Naive thymus-derived CD4-positive, alpha-beta T cell (primary cell): ENCODE results near the gene SCYL1. TPM values are rescaled to one million over a fixed set of nuclear protein-coding genes. Genes with fewer than 3 reads are reported as not detected.
A peak's percentile ranks its signal among the peaks of the same experiment; 100 is the strongest.

ENCODE experiments used
- ATAC-seq: fragments of 150-1000 bp; cut with Tn5 transposase; 2 replicates; pipeline ENCODE4 v1.10.0; 2021; ENCODE audit warnings: mild to moderate bottlenecking, moderate library complexity
- CTCF ChIA-PET: fragments of 350-600 bp; sonication (Branson Sonifier 250); formaldehyde crosslinking; loops from one replicate; lab custom pipeline; 2021; ENCODE audit warnings: antibody characterized with exemption; lab: Charles Lee
- POLR2A ChIA-PET: fragments of 350-600 bp; sonication (Branson Sonifier 250); formaldehyde crosslinking; loops from one replicate; lab custom pipeline; 2021; ENCODE audit warnings: antibody characterized with exemption, inconsistent platforms; lab: Charles Lee
- DNase-seq, 9 donors: peaks; one replicate each; pipeline versions ENCODE4 v3.0.0 to v3.0.0-alpha.2; 2020 to 2022; ENCODE audit warnings: mixed read lengths in 1 of 9
- H3K27ac ChIP-seq: one replicate; pipeline ENCODE4 v1.7.0; 2013; ENCODE audit warnings: mild to moderate bottlenecking, low read depth, low read length, moderate library complexity
- H3K27me3 ChIP-seq, 2 donors: one replicate each; pipeline ENCODE4 v1.7.0; 2013; ENCODE audit warnings: low read length in 2 of 2, mild to moderate bottlenecking in 2 of 2, moderate library complexity in 2 of 2; ENCODE audit not compliant: control insufficient read depth in 2 of 2, insufficient read depth in 2 of 2
- H3K36me3 ChIP-seq, 3 experiments: 1 replicate in 2 of 3; 2 replicates in 1 of 3; pipeline ENCODE4 v1.7.0; 2013; ENCODE audit warnings: low read length in 3 of 3, mild to moderate bottlenecking in 3 of 3, moderate library complexity in 1 of 3; ENCODE audit not compliant: insufficient read depth in 3 of 3, control insufficient read depth in 2 of 3
- H3K4me1 ChIP-seq, 2 donors: one replicate each; pipeline ENCODE4 v1.7.0; 2013; ENCODE audit warnings: low read length in 2 of 2, mild to moderate bottlenecking in 2 of 2, moderate library complexity in 1 of 2; ENCODE audit not compliant: control insufficient read depth in 2 of 2, insufficient read depth in 2 of 2
- H3K4me3 ChIP-seq: 2 replicates; pipeline ENCODE4 v1.7.0; 2013; ENCODE audit warnings: mild to moderate bottlenecking, low read length
- H3K9me3 ChIP-seq, 3 experiments: 1 replicate in 2 of 3; 2 replicates in 1 of 3; pipeline ENCODE4 v1.7.0; 2013; ENCODE audit warnings: low read length in 3 of 3; ENCODE audit not compliant: control insufficient read depth in 2 of 3
- H3K27ac Mint-ChIP-seq, 9 donors: one replicate each; pipeline ENCODE4 v1.8.0; 2020 to 2022; ENCODE audit warnings: mixed read lengths in 9 of 9, mild to moderate bottlenecking in 8 of 9, moderate library complexity in 5 of 9, inconsistent platforms in 2 of 9
- H3K27me3 Mint-ChIP-seq, 5 donors: one replicate each; pipeline ENCODE4 v1.8.0; 2021 to 2022; ENCODE audit warnings: mixed read lengths in 5 of 5, mild to moderate bottlenecking in 1 of 5
- H3K36me3 Mint-ChIP-seq, 5 donors: one replicate each; pipeline ENCODE4 v1.8.0; 2020 to 2022; ENCODE audit warnings: mixed read lengths in 5 of 5, mild to moderate bottlenecking in 3 of 5, inconsistent platforms in 1 of 5
- H3K4me1 Mint-ChIP-seq, 7 donors: one replicate each; pipeline ENCODE4 v1.8.0; 2020 to 2022; ENCODE audit warnings: mixed read lengths in 7 of 7, mild to moderate bottlenecking in 3 of 7, inconsistent platforms in 1 of 7
- H3K4me3 Mint-ChIP-seq, 10 donors: one replicate each; pipeline ENCODE4 v1.8.0; 2020 to 2022; ENCODE audit warnings: mild to moderate bottlenecking in 10 of 10, mixed read lengths in 10 of 10, moderate library complexity in 6 of 10, inconsistent platforms in 2 of 10
- H3K9me3 Mint-ChIP-seq, 11 donors: one replicate each; pipeline ENCODE4 v1.8.0; 2020 to 2022; ENCODE audit warnings: mixed read lengths in 11 of 11, mild to moderate bottlenecking in 4 of 11, inconsistent platforms in 1 of 11, moderate library complexity in 1 of 11
- intact Hi-C, 2 donors: fragments of 100-400 bp; cut with micrococcal nuclease; formaldehyde crosslinking; loops; one replicate each; pipeline ENCODE4 v1.15.1; 2023
- polyA plus RNA-seq, 2 donors: library from polyadenylated mRNA; unstranded; fragments of 300-500 nt; fragmentation: Illumina TruSeq; gene quantifications; one replicate each; pipeline ENCODE4 v1.2.3, GENCODE V29; 2021
- total RNA-seq, 6 experiments: library from RNA in 5 of 6; stranded (reverse) in 5 of 6; gene quantifications; 1 replicate in 5 of 6; 2 replicates in 1 of 6; pipeline ENCODE4 v1.2.3 and lab custom pipeline; 2021 to 2026

SCYL1 gene
- total and polyA plus RNA-seq, 7 experiments from 2014 or later, result 27.0 to 79.8 (median 69.1) TPM

GRCh38 chr11:65552388-65552951, 27.6 kb downstream of the SCYL1 start:
- Histone ChIP-seq H3K9me3 (no peaks in the 10 kb centered on the region), H3K27ac (peak overlapping the region; percentile 56), H3K4me3 (no peak overlapping the region), H3K36me3 (peaks cover 0 to 32% (median 9%) of the 10 kb centered on the region in 3 experiments), H3K27me3 (no peaks in the 10 kb centered on the region), H3K4me1 (peaks cover 28 to 74% of the 10 kb centered on the region in 2 donors)
- ChIA-PET POLR2A (interaction anchor here (0.6 to 14.3 kb wide), 10 partner anchors 11 to 307 kb away, joined by 3 to 186 read pairs (median 8); partner anchors contain the start of genes EHBP1L1, FAM89B, LTBP3 and MALAT1), CTCF (interaction anchor here (1.0 to 4.3 kb wide), 8 partner anchors 9 to 41 kb away, joined by 3 to 32 read pairs (median 4); partner anchors contain the start of genes EHBP1L1 and FAM89B)
- Mint-ChIP-seq H3K4me1 (peaks cover 51 to 86% (median 78%) of the 10 kb centered on the region in 7 donors), H3K36me3 (peaks cover 0 to 29% (median 18%) of the 10 kb centered on the region in 5 donors), H3K27me3 (no peaks in the 10 kb centered on the region), H3K27ac (peak overlapping the region; percentile 71 to 93 (median 87)), H3K9me3 (peaks cover 0 to 2% (median 0%) of the 10 kb centered on the region in 11 donors), H3K4me3 (peak overlapping the region; percentile 12 to 98 (median 74))
- DNase-seq (no peak), ATAC-seq (no peak)
- intact Hi-C loops, result loop anchor here in 1 of 2 donors (1.0 kb wide), 1 partner anchor 18 kb away; the partner anchor contains the start of gene ZNRD2

GRCh38 chr11:65553301-65554001, 28.6 kb downstream of the SCYL1 start:
- H3K27ac Mint-ChIP-seq, result peak overlapping the region in 8 of 9 donors; percentile 51 to 92 (median 76)
- Histone ChIP-seq H3K27me3 (no peaks in the 10 kb centered on the region), H3K36me3 (peaks cover 0 to 23% (median 9%) of the 10 kb centered on the region in 3 experiments), H3K27ac (peak overlapping the region; percentile 89), H3K4me3 (peak overlapping the region; percentile 33), H3K9me3 (no peaks in the 10 kb centered on the region), H3K4me1 (peaks cover 20 to 65% of the 10 kb centered on the region in 2 donors)
- peaks cover 45 to 77% (median 69%) of the 10 kb centered on the region in 7 donors for H3K4me1 Mint-ChIP-seq
- DNase-seq, result peak; percentile 57 to 89 (median 87)
- intact Hi-C loops, result loop anchor here (1.0 kb wide), 5 partner anchors 12 to 35 kb away; partner anchors contain the start of genes SCYL1 (in 1 of the 2) and ZNRD2 (in 1 of the 2)
- H3K27me3 Mint-ChIP-seq, result no peaks in the 10 kb centered on the region
- POLR2A ChIA-PET, result interaction anchor here (0.7 to 14.3 kb wide), 11 partner anchors 10 to 306 kb away, joined by 3 to 186 read pairs (median 7); partner anchors contain the start of genes EHBP1L1, FAM89B, KCNK7 and LTBP3
- H3K36me3 Mint-ChIP-seq, result peaks cover 0 to 23% (median 17%) of the 10 kb centered on the region in 5 donors
- CTCF ChIA-PET, result interaction anchor here (1.1 to 4.3 kb wide), 4 partner anchors 8 to 40 kb away, joined by 3 to 32 read pairs (median 11); no protein-coding TSS in a partner anchor
- peak overlapping the region; percentile 63 to 98 (median 82) for H3K4me3 Mint-ChIP-seq
- ATAC-seq, result peak; percentile 88
- peaks cover 0 to 2% (median 0%) of the 10 kb centered on the region in 11 donors for H3K9me3 Mint-ChIP-seq

DNA sequence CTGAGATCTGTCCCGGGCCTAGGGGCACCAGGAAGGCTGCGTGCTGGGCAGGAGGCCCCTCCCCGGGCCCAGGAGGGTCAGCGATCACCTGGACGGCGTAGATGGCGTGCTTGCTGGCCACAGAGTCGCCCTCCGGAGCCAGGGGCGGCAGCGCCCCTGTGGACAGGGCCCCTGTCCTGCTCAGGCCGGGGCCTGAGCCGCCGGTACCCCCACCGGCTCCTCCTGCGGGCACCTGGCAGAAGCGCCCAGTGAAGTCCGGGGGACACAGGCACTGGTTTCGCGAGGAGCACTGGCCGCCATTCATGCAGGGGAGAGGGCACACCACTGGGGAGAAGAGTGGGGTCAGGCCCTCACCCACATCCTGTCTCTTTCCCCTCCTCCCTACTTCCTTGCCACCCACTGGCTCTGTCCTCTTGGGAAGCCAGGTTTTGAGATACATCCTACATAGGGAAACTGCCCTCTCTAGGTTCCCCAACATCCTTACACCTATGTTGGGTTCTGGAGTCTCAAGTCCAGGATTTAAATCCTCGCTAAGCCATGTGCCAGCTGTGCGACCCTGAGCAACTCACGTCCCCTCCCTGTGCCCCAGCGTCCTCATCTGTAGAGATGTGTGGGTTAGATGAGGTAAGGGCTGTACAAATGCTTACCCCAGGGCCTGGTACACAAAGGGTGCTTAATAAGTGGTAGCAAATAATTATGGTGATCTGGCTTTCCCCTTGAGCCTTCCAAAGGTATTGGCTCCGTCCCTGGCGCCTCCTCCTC, 29.4 kb downstream of the SCYL1 start:
- Histone ChIP-seq H3K4me3 (peak overlapping the region; percentile 33), H3K9me3 (no peaks in the 10 kb centered on the region), H3K27me3 (no peaks in the 10 kb centered on the region), H3K27ac (peak overlapping the region; percentile 89), H3K36me3 (peaks cover 0 to 16% (median 9%) of the 10 kb centered on the region in 3 experiments), H3K4me1 (peaks cover 20 to 64% of the 10 kb centered on the region in 2 donors)
- H3K27me3 Mint-ChIP-seq, result no peaks in the 10 kb centered on the region
- peak overlapping the region; percentile 35 to 97 (median 90) for H3K27ac Mint-ChIP-seq
- ATAC-seq (no peak), DNase-seq (peak in 1 of 9 donors; percentile 36)
- H3K4me3 Mint-ChIP-seq, result peak overlapping the region; percentile 75 to 98 (median 91)
- CTCF ChIA-PET, result interaction anchor here (1.3 to 4.3 kb wide), 3 partner anchors 13 to 40 kb away, joined by 3 to 32 read pairs (median 7); no protein-coding TSS in a partner anchor
- H3K36me3 Mint-ChIP-seq, result peaks cover 0 to 18% (median 15%) of the 10 kb centered on the region in 5 donors
- peaks cover 42 to 71% (median 63%) of the 10 kb centered on the region in 7 donors for H3K4me1 Mint-ChIP-seq
- intact Hi-C loops, result no loop called here
- POLR2A ChIA-PET, result interaction anchor here (0.9 to 14.3 kb wide), 12 partner anchors 8 to 137 kb away, joined by 3 to 186 read pairs (median 12); partner anchors contain the start of genes EHBP1L1, FAM89B, LTBP3 and MALAT1
- no peaks in the 10 kb centered on the region for H3K9me3 Mint-ChIP-seq

GRCh38 chr11:65554842-65555430, 30.1 kb downstream of the SCYL1 start:
- intact Hi-C loops, result no loop called here
- H3K4me3 ChIP-seq, result no peak overlapping the region
- H3K36me3 Mint-ChIP-seq, result peaks cover 0 to 14% (median 12%) of the 10 kb centered on the region in 5 donors
- peak overlapping the region; percentile 35 to 97 (median 90) for H3K27ac Mint-ChIP-seq
- H3K27ac ChIP-seq, result peak overlapping the region; percentile 89
- DNase-seq, result no peak
- H3K4me3 Mint-ChIP-seq, result peak overlapping the region; percentile 75 to 98 (median 91)
- no peaks in the 10 kb centered on the region for H3K27me3 Mint-ChIP-seq
- CTCF ChIA-PET, result interaction anchor here (0.7 to 4.3 kb wide), 4 partner anchors 10 to 149 kb away, joined by 3 to 32 read pairs (median 5); no protein-coding TSS in a partner anchor
- H3K4me1 Mint-ChIP-seq, result peaks cover 44 to 72% (median 66%) of the 10 kb centered on the region in 7 donors
- H3K9me3 Mint-ChIP-seq, result no peaks in the 10 kb centered on the region
- ATAC-seq, result no peak
- H3K27me3 ChIP-seq, result no peaks in the 10 kb centered on the region
- H3K9me3 ChIP-seq, result no peaks in the 10 kb centered on the region
- POLR2A ChIA-PET, result interaction anchor here (1.4 to 8.0 kb wide), 4 partner anchors 8 to 17 kb away, joined by 5 to 90 read pairs (median 28); partner anchors contain the start of genes FAM89B and ZNRD2
- H3K36me3 ChIP-seq, result peaks cover 0 to 16% (median 6%) of the 10 kb centered on the region in 3 experiments
- peaks cover 20 to 68% of the 10 kb centered on the region in 2 donors for H3K4me1 ChIP-seq

- Histone ChIP-seq H3K4me3 (no peak overlapping the region), H3K36me3 (peaks cover 0 to 12% (median 6%) of the 10 kb centered on the region in 3 experiments), H3K4me1 (peaks cover 20 to 69% of the 10 kb centered on the region in 2 donors), H3K27me3 (no peaks in the 10 kb centered on the region), H3K9me3 (no peaks in the 10 kb centered on the region), H3K27ac (peak overlapping the region; percentile 89)
- Mint-ChIP-seq H3K4me3 (peak overlapping the region; percentile 89 to 98 (median 94)), H3K27ac (peak overlapping the region; percentile 35 to 97 (median 95)), H3K27me3 (no peaks in the 10 kb centered on the region), H3K9me3 (no peaks in the 10 kb centered on the region), H3K4me1 (peaks cover 52 to 80% (median 74%) of the 10 kb centered on the region in 7 donors), H3K36me3 (peaks cover 0 to 13% (median 11%) of the 10 kb centered on the region in 5 donors)
- DNase-seq (peak in 1 of 9 donors; percentile 49), ATAC-seq (no peak)
- ChIA-PET POLR2A (interaction anchor here (1.4 to 8.0 kb wide), 4 partner anchors 9 to 16 kb away, joined by 5 to 90 read pairs (median 28); partner anchors contain the start of genes FAM89B and ZNRD2), CTCF (interaction anchor here (0.7 to 1.5 kb wide), 4 partner anchors 9 to 150 kb away, joined by 3 to 7 read pairs (median 4); no protein-coding TSS in a partner anchor)
- intact Hi-C loops, result loop anchor here in 1 of 2 donors (1.0 kb wide), 1 partner anchor 10 kb away; no protein-coding TSS in a partner anchor
Measured at GRCh38 chr11:65555693-65556231, 30.9 kb downstream of the SCYL1 start.
